GDM1 (cell line): ENCODE results near the gene FLYWCH1.
"Not testable (repeated sequence)": the region's sequence is repeated elsewhere in the genome, so short reads cannot be mapped to it uniquely, and the experiment has no call there.

Source experiments
- DNase-seq: peaks from one replicate; lab custom pipeline; 2025; lab: John Stamatoyannopoulos, UW

The FLYWCH1 gene

DNA sequence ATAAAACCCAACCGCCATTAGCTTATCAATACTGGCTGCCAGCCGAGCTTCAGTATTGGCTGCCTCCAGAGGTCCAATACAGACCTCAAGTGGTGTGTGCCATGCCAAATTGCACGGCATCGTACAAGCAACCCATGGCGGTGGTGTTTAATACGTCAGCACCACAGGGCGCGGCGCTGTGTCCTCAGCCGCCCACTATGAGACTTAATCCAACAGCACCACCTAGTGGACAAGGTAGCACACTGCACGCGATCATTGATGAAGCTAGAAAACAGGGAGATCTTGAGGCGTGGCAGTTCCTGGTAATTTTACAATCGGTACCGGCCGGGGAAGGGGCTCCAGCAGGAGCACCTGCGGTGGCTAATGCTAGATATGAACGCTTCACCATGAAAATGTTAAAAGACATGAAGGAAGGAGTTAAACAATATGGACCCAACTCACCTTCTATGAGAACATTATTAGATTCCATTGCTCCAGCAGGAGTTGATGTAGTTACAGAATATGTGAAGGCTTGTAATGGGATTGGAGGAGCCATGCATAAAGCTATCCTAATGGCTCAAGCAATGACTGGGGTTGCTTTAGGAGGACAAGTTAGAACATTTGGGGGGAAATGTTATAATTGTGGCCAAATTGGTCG is 15.4 kb downstream of the FLYWCH1 start:
- peak; percentile 75 for DNase-seq

DNA sequence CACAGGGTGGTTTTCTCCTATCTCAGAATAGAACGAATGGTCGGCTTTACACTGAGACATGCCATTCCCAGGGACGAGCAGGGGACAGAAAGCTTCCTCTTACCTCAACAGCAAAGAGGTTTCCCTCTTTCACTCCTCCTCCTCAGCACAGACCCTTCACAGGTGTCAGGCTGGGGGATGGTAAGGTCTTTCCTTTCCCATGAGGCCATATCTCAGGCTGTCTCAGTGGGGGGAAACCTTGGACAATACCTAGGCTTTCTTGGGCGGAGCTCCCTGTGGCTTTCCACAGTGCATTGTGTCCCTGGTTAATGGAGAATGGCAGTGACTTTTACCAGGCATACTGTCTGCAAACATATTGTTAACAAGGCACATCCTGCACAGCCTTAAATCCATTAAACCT is 16.4 kb downstream of the FLYWCH1 start:
- DNase-seq, result not testable (repeated sequence)

DNA sequence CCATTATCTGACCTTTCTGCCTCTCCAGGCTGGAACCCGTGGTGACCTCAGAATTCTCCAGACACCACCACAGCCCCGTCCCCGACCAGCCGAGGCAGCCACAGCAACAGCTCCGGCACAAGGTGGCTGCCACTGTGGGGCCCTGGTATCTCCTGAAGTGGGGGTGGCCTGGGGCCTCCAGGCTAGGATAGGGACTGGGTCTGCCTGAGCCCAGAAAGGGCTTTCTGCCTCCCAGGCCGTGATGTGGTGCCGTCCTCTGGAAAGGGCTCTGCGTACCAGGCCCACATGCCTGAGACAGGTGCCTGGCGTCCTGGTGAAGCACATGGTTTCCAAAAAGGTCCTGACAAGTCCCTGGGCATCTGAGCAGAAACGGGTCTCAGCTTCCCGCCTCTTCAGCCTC is 17.1 kb downstream of the FLYWCH1 start:
- no peak for DNase-seq

DNA sequence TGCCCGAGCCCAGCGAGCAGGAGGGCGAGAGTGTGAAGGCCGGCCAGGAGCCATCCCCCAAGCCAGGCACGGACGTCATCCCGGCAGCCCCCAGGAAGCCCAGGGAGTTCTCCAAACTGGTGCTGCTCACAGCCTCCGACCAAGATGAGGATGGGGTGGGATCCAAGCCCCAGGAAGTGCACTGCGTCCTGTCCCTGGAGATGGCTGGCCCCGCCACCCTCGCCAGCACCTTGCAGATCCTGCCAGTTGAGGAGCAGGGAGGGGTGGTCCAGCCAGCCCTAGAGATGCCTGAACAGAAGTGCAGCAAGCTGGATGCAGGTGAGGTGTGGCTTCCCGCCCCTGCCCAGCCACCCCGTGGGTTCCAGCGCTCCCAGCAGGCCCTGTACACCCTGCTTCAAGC is 18.0 kb downstream of the FLYWCH1 start:
- DNase-seq, result no peak

DNA sequence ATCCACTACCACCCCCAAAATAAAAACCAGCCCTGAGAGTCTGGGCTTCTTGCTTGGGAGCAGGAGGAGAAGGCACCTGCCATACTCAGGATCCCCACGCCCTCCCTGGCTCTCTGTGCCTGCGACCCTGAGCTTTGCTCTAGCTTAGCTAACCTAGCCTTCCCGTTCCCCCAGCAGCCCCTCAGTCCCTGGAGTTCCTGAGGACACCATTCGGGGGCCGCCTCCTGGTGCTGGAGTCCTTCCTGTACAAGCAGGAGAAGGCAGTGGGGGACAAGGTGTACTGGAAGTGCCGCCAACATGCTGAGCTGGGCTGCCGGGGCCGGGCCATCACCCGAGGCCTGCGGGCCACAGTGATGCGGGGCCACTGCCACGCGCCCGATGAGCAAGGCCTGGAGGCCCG is 18.5 kb downstream of the FLYWCH1 start:
- no peak for DNase-seq

DNA sequence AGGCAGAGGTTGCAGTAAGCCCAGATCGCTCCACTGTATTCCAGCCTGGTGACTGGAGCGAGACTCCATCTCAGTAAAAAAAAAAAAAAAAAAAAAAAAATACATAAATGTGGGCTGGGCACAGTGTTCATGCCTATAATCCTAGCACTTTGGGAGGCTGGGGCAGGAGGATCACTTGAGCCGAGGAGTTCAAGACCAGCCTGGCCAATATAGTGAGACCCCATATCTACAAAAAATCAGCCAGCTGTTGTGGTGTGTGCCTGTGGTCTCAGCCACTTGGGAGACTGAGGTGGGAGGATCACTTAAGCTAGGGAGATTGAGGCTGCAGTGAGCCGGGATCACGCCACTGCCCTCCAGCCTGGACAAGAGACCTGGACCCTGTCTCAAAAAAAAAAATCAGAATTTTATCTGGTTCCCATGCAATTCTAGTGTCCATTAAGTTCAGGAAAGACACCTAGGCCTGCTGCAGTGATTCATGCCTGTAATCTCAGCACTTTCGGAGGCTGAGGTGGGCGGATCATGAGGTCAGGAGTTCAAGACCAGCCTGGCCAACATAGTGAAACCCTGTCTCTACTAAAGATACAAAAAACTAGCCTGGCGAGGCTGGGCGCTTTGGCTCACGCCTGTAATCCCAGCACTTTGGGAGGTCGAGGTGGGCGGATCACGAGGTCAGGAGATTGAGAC is 19.6 kb downstream of the FLYWCH1 start:
- DNase-seq, result not testable (repeated sequence)

DNA sequence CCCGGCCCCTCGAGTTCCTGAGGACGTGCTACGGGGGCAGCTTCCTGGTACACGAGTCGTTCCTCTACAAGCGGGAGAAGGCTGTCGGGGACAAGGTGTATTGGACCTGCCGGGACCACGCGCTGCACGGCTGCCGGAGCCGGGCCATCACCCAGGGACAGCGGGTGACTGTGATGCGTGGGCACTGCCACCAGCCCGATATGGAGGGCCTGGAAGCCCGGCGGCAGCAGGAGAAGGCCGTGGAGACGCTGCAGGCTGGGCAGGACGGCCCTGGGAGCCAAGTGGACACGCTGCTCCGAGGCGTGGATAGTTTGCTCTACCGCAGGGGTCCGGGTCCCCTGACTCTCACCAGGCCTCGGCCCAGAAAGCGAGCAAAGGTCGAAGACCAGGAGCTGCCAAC is 21.4 kb downstream of the FLYWCH1 start:
- DNase-seq, result no peak

DNA sequence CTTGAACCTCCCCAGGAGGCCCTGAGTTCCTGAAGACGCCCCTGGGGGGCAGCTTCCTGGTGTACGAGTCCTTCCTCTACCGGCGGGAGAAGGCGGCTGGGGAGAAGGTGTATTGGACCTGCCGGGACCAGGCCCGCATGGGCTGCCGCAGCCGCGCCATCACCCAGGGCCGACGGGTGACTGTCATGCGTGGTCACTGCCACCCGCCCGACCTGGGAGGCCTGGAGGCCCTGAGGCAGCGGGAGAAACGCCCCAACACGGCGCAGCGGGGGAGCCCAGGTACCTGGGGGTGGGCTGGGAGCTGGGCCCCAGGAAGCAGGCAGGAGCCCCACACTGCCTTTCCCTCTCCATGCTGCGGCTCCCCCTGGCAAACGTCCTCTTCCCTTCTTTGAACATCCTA is 22.0 kb downstream of the FLYWCH1 start:
- DNase-seq, result no peak

DNA sequence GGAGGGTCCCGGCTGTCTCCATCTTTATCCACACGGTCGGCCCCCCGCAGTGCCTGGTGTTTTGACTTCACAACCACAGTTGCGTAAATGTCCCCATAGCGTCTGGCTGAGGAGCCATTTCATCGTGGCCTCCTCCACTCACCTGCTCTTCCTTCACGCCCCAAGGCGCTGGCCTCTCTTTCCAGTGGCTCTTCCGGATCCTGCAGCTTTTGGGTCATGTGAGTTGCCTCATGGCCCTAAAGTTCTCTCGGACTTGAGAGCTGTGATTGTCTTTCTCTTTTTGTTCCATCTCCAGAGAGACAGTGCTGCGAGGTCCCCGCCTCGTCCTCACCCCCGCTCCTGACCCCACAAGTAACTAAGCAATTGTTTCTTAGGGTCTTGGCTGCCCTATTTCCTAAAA is 22.7 kb downstream of the FLYWCH1 start:
- no peak for DNase-seq

DNA sequence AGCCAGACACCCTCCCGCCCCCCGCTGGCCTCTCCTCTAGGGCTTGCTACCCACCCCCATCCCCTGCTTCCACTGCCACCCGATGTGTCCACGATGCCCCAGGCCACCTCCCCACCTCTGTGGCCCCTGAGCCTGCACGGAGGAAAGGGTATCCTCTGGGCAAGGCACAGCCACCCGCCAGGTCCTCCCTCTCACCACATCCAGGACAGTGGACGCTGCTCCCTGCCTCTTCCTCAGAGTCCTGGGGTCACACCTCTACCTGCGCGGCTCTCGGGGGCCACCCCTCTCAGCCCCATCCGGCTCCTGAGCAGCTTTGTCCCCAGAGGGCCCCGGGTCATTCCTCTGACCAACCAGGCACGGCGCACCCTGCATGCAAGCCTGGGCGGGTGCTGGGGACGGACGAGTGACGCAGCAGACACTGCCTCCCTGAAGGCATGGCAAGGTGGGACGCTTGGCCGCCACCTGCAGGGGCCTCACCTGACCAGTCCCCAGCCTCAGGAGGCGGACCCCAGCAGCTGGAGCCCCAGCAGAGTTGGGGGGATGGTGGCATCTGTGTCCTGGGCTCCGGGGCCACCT is 24.8 kb downstream of the FLYWCH1 start:
- no peak for DNase-seq

DNA sequence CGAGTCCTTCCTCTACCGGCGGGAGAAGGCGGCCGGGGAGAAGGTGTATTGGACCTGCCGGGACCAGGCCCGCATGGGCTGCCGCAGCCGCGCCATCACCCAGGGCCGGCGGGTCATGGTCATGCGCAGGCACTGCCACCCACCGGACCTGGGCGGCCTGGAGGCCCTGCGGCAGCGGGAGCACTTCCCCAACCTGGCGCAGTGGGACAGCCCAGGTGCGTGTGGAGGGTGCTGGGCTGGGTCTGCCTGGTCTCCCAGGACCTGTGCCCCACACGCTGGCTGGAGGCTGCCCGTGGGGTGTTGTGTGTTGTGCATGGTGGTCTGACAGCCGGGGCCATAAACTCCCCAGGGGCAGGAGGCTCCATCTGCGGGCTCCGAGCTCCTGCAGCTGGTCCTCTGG is 25.4 kb downstream of the FLYWCH1 start:
- no peak for DNase-seq

DNA sequence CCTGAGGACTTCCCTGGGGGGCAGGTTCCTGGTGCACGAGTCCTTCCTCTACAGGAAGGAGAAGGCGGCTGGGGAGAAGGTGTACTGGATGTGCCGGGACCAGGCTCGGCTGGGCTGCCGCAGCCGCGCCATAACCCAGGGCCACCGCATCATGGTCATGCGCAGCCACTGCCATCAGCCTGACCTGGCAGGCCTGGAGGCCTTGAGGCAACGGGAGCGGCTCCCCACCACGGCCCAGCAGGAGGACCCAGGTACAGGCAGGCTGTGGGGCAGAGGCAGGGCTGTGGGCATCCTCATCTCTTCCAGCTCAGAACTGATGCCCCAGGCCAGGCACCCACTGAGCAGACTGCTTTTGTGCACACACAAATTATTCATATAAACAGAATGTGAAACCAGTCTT is 26.5 kb downstream of the FLYWCH1 start:
- no peak for DNase-seq

DNA sequence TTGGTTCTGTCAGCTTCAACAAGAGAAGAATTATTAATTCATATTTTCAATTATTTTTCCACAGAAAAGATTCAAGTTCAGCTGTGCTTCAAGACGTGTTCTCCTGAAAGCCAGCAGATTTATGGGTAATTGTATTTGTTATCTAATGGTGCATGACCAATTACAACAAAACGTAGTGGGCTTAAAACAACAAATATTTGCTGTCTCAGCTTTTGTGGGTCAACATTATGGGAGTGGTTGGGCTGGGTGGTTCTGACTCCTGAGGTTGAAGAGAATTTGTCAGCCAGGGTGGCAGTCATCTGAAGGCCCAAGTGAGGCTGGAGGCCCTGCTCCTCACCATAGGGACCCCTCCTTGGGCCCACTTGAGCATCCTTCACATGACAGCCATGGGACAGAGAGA is 28.2 kb downstream of the FLYWCH1 start:
- DNase-seq, result no peak

DNA sequence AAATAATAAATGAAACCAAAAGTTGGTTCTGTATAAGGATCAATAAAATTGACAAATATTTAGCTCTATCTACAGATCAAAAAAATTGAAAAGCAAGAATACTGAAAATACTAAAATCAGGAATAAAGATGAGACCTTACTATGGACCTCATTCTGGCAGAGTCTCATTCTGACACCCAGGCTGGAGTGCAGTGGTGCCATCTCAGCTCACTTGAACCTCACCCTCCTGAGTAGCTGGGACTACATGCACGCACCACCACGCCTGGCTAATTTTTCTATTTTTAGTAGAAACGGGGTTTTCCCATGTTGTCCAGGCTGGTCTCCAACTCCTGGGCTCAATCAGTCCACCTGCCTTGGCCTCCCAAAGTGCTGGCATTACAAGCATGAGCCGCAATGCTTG is 30.3 kb downstream of the FLYWCH1 start:
- DNase-seq, result no peak

DNA sequence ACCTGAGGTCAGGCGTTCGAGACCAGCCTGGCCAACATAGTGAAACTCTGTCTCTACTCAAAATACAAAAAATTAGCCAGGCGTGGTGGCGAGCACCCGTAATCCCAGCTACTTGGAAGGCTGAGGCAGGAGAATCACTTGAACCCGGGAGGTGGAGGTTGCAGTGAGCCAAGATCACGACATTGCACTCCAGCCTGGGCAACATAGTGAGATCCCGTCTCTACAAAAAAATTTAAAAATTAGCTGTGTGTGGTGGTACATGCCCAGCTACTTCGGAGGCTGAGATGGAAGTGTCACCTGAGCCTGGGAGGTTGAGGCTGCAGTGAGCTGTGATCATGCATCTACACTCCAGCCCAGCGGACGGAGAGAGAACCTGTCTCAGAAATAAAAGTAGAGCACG is 32.0 kb downstream of the FLYWCH1 start:
- DNase-seq, result not testable (repeated sequence)

DNA sequence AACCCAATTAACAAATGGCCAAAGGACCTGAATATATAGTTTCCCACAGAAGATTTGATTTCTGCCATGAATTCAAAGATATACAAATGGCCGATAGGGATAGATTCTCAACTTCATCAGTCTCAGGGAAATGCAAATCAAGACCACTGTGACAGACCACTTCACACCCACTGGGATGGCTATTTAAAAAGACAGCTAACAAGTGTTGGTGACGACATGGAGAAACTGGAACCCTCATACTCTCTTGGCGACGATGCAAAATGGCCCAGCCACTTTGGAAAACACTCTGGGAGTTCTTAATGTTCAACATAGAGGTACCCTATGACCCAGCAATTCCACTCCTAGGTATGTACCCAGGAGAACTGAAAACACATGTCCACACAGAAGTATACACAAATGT is 34.9 kb downstream of the FLYWCH1 start:
- DNase-seq, result no peak

DNA sequence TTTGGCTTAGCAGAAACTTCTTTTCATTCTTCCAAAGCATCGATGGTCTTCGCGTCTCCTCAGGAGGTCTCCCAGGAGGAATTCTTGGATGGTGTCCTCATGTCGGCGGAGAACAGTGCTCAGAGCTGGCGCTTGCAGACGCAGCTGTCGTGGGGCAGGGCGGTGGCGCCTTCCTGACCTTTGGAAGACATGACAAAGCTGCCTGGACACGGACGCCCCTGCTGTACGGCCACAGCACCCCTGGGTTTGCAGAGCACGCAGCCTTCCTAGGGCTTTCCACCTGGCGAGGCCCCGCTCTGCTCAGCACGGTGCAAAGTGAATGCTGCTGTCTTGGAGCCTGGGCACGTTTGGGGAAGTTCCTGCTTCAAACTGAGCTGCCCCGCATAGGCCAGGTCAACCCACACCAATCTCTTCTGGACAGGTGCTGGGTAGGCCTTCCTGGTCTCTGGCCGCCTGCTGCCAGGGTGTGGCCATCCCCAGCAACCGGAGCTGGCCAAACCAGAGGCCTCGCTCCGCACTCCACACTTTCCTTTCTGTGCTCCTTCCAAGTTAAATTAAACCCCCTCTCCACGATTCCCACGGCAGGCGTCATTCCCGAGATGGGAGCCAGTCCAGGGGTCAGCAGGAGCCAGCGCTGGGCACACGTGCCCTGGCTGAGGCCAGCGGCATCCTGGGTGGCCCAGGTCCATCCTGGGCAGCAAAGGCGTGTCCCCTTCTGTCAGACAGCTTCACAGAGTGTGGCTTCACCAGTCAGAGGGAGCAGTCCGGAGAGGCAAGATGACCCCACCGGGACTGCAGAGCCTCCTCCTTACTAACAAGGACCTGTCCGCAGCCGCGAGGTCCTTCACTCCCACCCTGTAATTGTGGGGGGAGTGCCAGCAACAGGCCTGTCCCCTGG is 37.3 kb downstream of the FLYWCH1 start:
- no peak for DNase-seq

DNA sequence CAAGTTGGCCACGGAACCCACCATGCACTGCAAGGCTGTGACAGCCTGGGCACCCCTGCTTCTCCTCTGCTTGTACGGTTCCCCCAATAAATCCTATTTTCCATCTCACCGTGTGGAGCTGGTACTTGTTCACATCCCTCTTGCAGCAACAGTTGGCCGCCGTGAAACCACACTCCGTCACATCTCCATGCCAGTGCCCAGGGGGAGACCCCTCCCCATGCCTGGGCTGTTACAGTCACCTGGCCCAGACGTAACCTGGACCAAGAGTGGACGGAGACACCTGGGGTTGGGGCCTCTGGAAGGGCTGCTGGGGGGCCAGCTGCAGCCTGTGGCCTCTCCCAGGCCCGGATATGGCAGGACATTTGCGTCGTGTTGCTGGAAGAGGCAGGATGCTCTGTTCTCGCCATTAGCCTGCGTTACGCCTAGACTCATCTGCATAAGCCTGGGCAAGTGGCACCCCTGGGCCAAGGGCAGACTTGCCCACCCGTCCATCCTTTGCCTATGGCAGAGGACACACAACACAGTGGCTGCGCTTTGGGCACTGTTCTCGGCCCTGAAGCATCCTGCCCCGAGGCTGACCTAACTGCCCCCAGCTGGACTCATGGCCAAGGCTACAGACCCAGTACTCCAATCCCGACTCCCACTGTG is 38.1 kb downstream of the FLYWCH1 start:
- no peak for DNase-seq

DNA sequence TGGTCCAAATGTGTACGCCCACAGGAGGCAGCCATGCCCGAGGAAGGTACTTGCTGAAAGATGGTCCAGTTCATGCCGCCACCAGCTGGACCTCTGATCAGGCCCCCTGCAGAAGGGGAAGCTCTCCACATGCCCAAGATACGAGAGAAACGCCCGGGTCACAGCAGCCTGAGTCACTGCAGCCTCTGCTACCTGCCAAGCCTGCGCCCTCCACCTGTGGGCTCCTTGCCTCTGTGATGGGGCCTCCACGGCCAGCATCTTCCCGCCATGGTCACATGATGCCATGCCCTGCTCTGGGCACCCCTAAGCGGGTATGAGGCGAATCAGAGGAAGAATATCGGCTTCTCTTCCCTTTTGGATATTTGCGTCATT is 38.6 kb downstream of the FLYWCH1 start:
- no peak for DNase-seq

DNA sequence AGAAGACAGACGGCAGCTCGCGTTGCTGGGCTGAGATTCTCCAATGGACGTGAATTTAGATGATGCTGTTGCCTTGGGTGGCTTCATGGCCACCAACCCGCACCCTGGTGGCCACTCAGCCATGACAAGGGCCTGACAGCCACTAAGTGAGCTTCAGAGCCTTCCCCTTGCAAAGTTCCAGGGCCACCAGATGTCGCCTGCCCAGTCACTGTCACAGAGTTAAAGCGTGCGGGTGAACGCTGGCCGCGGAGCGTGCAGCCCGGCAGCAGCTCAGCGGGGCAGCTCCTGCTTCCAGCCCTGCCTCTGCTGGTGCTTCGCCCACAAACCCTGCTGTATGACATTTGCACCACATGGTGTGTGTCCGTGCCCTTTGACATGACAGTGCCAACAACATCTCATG is 39.0 kb downstream of the FLYWCH1 start:
- no peak for DNase-seq

DNA sequence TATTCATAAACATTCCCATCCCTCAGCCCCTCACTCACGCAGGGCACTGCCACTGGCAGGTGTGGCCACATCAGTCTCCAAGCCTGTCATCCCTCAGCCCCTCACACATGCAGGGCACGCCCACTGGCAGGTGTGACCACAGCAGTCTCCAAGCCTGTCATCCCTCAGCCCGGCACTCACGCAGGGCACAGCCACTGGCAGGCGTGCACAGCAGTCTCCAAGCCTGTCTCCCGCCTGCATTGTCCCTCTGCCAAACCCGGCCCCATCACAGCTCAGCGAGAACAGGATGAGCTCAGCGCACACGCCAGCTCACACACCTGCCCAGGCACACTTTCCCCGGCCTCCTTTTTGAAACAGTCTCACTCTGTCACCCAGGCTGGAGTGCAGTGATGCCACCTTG is 40.9 kb downstream of the FLYWCH1 start:
- no peak for DNase-seq
